HepG2 (cell line): ENCODE measurements around the gene GABRB1. TPM values are rescaled to one million over a fixed set of nuclear protein-coding genes. Genes with fewer than 3 reads are reported as not detected.

ENCODE experiments used
- ATAC-seq: fragments of 200-7000 bp; cut with Tn5 transposase; 3 replicates; pipeline ENCODE4 v1.9.1; 2020; ENCODE audit warnings: mild to moderate bottlenecking, moderate library complexity
- BruUV-seq: library from RNA; stranded (reverse); fragments of 400-500 nt; replicated peaks from 2 replicates; lab custom pipeline; 2021; lab: Mats Ljungman, UMichigan
- CTCF ChIA-PET: fragments of 300-600 bp; formaldehyde crosslinking; extraction: SDS; loops from one replicate; lab custom pipeline; 2021; ENCODE audit warnings: low total read pairs, inconsistent platforms, low intra/inter-chr PET ratio; lab: Yijun Ruan, JAX
- POLR2A ChIA-PET: fragments of 350-600 bp; sonication (Branson Sonifier 250); formaldehyde crosslinking; loops from one replicate; lab custom pipeline; 2020; ENCODE audit warnings: antibody characterized with exemption, inconsistent platforms; lab: Yijun Ruan, JAX
- DNase-seq: peaks from one replicate; pipeline ENCODE4 v3.0.0-alpha.2; 2015; ENCODE audit warnings: low spot score
- FAIRE-seq: peaks from 3 replicates; lab custom pipeline; 2011; peaks lifted over from hg19 to GRCh38; lab: Jason Lieb, UNC
- H2AFZ ChIP-seq: one replicate; pipeline ENCODE4 v1.6.1; 2011; ENCODE audit warnings: low read length, inconsistent platforms
- H3K27ac ChIP-seq: fragments of 300-600 bp; 3 replicates; pipeline ENCODE4 v1.8.0; 2011; ENCODE audit warnings: mixed run types, mild to moderate bottlenecking, mixed read lengths, low read length, inconsistent platforms; ENCODE audit not compliant: insufficient read depth; ENCODE audit errors: extremely low read length
- H3K27me3 ChIP-seq, 2 experiments: fragments of 200-600 bp in 1 of 2; 2 replicates in 1 of 2; 3 replicates in 1 of 2; pipeline versions ENCODE4 v1.6.0 to v1.8.0; 2011; ENCODE audit warnings: low read length in 2 of 2, mild to moderate bottlenecking in 2 of 2, moderate library complexity in 2 of 2, inconsistent platforms in 1 of 2; ENCODE audit not compliant: insufficient read depth in 2 of 2, control insufficient read depth in 1 of 2
- H3K36me3 ChIP-seq, 2 experiments: fragments of 200-600 bp in 1 of 2; replicated peaks in 1 of 2; 2 replicates in 1 of 2; 3 replicates in 1 of 2; pipeline versions ENCODE4 v1.5.1 to v1.8.0; 2011; ENCODE audit warnings: low read length in 2 of 2, inconsistent platforms in 1 of 2; ENCODE audit not compliant: insufficient read depth in 2 of 2, control insufficient read depth in 1 of 2
- H3K4me1 ChIP-seq: 2 replicates; pipeline ENCODE4 v1.5.1; 2012; ENCODE audit warnings: low read length, inconsistent platforms; ENCODE audit not compliant: insufficient read depth
- H3K4me2 ChIP-seq: 2 replicates; pipeline ENCODE4 v1.6.0; 2011; ENCODE audit warnings: low read depth, low read length, inconsistent platforms
- H3K4me3 ChIP-seq, 3 experiments: fragments of 200-600 bp in 1 of 3; sonication (generic), shearing (Covaris generic) in 1 of 3; replicated peaks in 1 of 3; 2 replicates each; pipeline ENCODE4 v1.5.1; 2011 to 2016; ENCODE audit warnings: low read length in 3 of 3, inconsistent platforms in 2 of 3, low read depth in 2 of 3, mild to moderate bottlenecking in 2 of 3, control low read depth in 1 of 3, mixed read lengths in 1 of 3; ENCODE audit not compliant: insufficient read depth in 1 of 3
- H3K79me2 ChIP-seq: one replicate; pipeline ENCODE4 v1.6.1; 2011; ENCODE audit warnings: low read length, inconsistent platforms; ENCODE audit not compliant: insufficient read depth
- H3K9ac ChIP-seq: 2 replicates; pipeline ENCODE4 v1.6.0; 2011; ENCODE audit warnings: mild to moderate bottlenecking, low read depth, low read length, inconsistent platforms; ENCODE audit not compliant: insufficient read depth
- H3K9me3 ChIP-seq: 2 replicates; pipeline ENCODE4 v1.5.1; 2012; ENCODE audit warnings: mild to moderate bottlenecking, low read length
- H4K20me1 ChIP-seq: 2 replicates; pipeline ENCODE4 v1.6.0; 2011; ENCODE audit warnings: inconsistent platforms, mild to moderate bottlenecking, low read length, moderate library complexity; ENCODE audit not compliant: insufficient read depth
- HCFC1 ChIP-seq: fragments of 150-350 bp; IDR thresholded peaks from 2 replicates; pipeline ENCODE4 v1.6.1; 2014; ENCODE audit warnings: low read depth, low read length
- MED1 ChIP-seq: sonication (generic); formaldehyde crosslinking; IDR thresholded peaks from 2 replicates; pipeline ENCODE4 v1.4.0; 2020; ENCODE audit warnings: missing genetic modification reagents
- SIN3A ChIP-seq: IDR thresholded peaks from 2 replicates; pipeline ENCODE4 v1.6.1; 2011; ENCODE audit warnings: low read depth, mild to moderate bottlenecking, control low read depth, low read length, borderline replicate concordance
- SUZ12 ChIP-seq: fragments of 150-350 bp; IDR thresholded peaks from 2 replicates; pipeline ENCODE4 v1.6.1; 2014; ENCODE audit warnings: low read depth, low read length
- THAP11 ChIP-seq: IDR thresholded peaks from 2 replicates; pipeline ENCODE4 v1.6.1; 2016; ENCODE audit warnings: missing biosample characterization, missing genetic modification reagents
- ZNF160 ChIP-seq: sonication (generic); formaldehyde crosslinking; IDR thresholded peaks from 2 replicates; pipeline ENCODE4 v1.8.0; 2022; ENCODE audit warnings: mild to moderate bottlenecking, inconsistent platforms, missing genetic modification reagents
- ZNF790 ChIP-seq: sonication (generic); formaldehyde crosslinking; IDR thresholded peaks from 2 replicates; pipeline ENCODE4 v1.8.0; 2022; ENCODE audit warnings: missing genetic modification reagents, mild to moderate bottlenecking, borderline replicate concordance
- WGBS: methylation state at CpG from one replicate; pipeline ENCODE4 v1.1.6; 2017; ENCODE audit warnings: low lambda C conversion rate; 5-methylcytosine and 5-hydroxymethylcytosine counted together
- in situ Hi-C: cut with HindIII; loops from 2 replicates; pipeline ENCODE4 v1.10.0; 2017; ENCODE audit warnings: low pct_unique_long_range_greater_than_20kb; ENCODE audit not compliant: extremely low pct_ligation_motif_present
- intact Hi-C: fragments of 100-400 bp; cut with micrococcal nuclease; formaldehyde crosslinking; loops from one replicate; pipeline ENCODE4 v1.10.0; 2022; ENCODE audit not compliant: unreplicated experiment
- polyA plus RNA-seq, 8 experiments: library from polyadenylated mRNA; depleted of rRNA in 3 of 8; stranded (reverse) in 7 of 8; unstranded in 1 of 8; fragments of >200 nt; fragmentation: Illumina TruSeq in 4 of 8; extraction: Trizol in 4 of 8; gene quantifications; 2 replicates each; pipeline versions ENCODE4 v1.2.1 to v1.2.3, GENCODE V29; 2011 to 2016; ENCODE audit warnings: low read depth in 4 of 8, missing spikeins in 1 of 8, mixed read lengths in 1 of 8; ENCODE audit not compliant: insufficient read depth in 1 of 8
- total RNA-seq, 5 experiments: library from RNA; depleted of rRNA; stranded (reverse); fragments of >200 nt; fragmentation: Illumina TruSeq; extraction: Trizol; gene quantifications; 2 replicates each; pipeline ENCODE4 v1.2.3, GENCODE V29; 2016; ENCODE audit warnings: low read depth in 1 of 5

Gene GABRB1
- total and polyA plus RNA-seq, 2 of the 13 experiments (the other 11 are each of a cell fraction or from before 2014, with no cell fraction given), result not detected

DNA sequence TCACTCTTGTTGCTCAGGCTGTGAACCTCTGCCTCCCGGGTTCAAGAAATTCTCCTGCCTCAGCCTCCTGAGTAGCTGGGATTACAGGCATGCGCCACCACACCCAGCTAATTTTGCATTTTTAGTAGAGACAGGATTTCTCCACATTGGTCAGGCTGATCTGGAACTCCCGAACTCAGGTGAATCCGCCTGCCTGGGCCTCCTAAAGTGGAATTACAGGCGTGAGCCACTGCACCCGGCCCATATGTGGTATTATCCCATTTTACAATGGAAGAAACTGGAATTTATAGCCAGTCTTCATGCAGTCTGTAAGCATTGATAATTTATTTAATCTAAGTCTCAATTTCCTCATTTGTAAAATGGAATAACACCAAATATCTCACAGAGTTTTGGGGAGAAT is 161.8 kb downstream of the GABRB1 start:
- Histone ChIP-seq H3K9ac (no peak overlapping the region), H3K27ac (no peak overlapping the region), H3K79me2 (no peaks in the 10 kb centered on the region), H3K36me3 (no peaks in the 10 kb centered on the region), H3K9me3 (no peaks in the 10 kb centered on the region), H3K4me1 (no peaks in the 10 kb centered on the region), H3K4me3 (no peak overlapping the region)
- ChIA-PET CTCF (no interaction called here), POLR2A (no interaction called here)
- no peak for ATAC-seq
- intact Hi-C loops, result no loop called here
- TF ChIP-seq ZNF160, result no peak
- TF ChIP-seq, all 625 proteins: peak for 0
- Histone ChIP-seq H4K20me1 (no peaks in the 10 kb centered on the region), H2AFZ (no peak overlapping the region), H3K4me2 (no peak overlapping the region), H3K27me3 (no peaks in the 10 kb centered on the region; a peak in 1 of 5 replicates)
- FAIRE-seq, result no peak
- DNase-seq, result no peak
- 28% methylated on average over 5 of the region's 6 CpGs for WGBS
- in situ Hi-C loops, result no loop called here
- no TSS peak for BruUV-seq

DNA sequence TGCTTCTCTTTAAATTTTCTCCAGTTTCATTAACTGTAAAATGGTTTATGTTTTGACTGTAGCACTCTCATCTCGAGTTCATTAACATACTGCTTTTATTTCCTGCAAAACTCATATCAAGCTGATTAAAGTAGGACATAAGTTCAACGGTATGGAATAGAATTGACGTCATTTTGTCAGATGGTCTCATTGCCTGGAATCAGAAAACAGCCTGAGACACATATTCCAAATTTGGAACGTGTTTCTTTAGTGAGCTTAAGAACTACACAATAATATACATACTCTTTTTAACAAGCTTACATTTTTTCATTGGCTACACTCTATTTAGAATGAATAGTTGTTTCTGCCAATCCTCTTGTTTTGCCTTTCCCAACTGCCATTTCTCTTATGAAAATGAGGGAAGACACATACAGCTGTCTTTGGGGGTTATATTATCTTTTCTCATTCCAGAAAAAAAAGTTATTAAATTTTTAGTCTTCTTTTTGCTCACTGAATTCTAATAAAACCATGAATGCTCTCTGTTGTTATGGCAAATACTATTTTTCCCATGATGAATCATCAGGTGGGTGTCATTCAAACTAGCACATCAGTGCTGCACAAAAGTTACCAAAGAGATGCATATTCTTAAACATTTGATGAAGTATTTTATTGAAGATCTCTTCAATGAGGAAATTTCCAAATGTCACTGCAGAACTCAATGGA is 162.8 kb downstream of the GABRB1 start:
- Histone ChIP-seq H2AFZ (no peak overlapping the region), H3K9me3 (no peaks in the 10 kb centered on the region), H3K27me3 (no peaks in the 10 kb centered on the region; a peak in 1 of 5 replicates), H3K4me2 (no peak overlapping the region), H3K4me1 (no peaks in the 10 kb centered on the region), H3K4me3 (no peak overlapping the region), H3K9ac (no peak overlapping the region), H4K20me1 (no peaks in the 10 kb centered on the region), H3K36me3 (no peaks in the 10 kb centered on the region), H3K79me2 (no peaks in the 10 kb centered on the region), H3K27ac (no peak overlapping the region)
- 42% methylated on average over 4 of the region's 4 CpGs for WGBS
- intact Hi-C loops, result no loop called here
- TF ChIP-seq SUZ12, result no peak
- TF ChIP-seq SIN3A, result no peak
- TF ChIP-seq MED1 (CRISPR knock-in tag), result no peak
- no peak for TF ChIP-seq ZNF790
- TF ChIP-seq HCFC1, result no peak
- TF ChIP-seq THAP11 (CRISPR knock-in tag), result no peak
- ATAC-seq, result no peak
- in situ Hi-C loops, result no loop called here
- no peak for FAIRE-seq
- POLR2A ChIA-PET, result no interaction called here
- BruUV-seq, result no TSS peak
- CTCF ChIA-PET, result no interaction called here
- DNase-seq, result no peak
